SK-N-MC (cell line): ENCODE results near the gene RNFT2.

Experiments
- EZH2 ChIP-seq: fragments of 200-600 bp; sonication (generic); IDR thresholded peaks from one replicate; pipeline ENCODE4 v1.6.1; 2017; ENCODE audit warnings: antibody characterized with exemption
- FOXP2 ChIP-seq: optimal IDR thresholded peaks from 2 replicates; pipeline ENCODE3; 2011; ENCODE audit warnings: mild to moderate bottlenecking, moderate library complexity; ENCODE audit not compliant: insufficient read depth; ENCODE audit errors: extremely low read length, control extremely low read depth
- POLR2AphosphoS5 ChIP-seq: IDR thresholded peaks from 2 replicates; pipeline ENCODE4 v1.6.1; 2012; ENCODE audit warnings: mild to moderate bottlenecking, low read depth, low read length, borderline replicate concordance

DNA sequence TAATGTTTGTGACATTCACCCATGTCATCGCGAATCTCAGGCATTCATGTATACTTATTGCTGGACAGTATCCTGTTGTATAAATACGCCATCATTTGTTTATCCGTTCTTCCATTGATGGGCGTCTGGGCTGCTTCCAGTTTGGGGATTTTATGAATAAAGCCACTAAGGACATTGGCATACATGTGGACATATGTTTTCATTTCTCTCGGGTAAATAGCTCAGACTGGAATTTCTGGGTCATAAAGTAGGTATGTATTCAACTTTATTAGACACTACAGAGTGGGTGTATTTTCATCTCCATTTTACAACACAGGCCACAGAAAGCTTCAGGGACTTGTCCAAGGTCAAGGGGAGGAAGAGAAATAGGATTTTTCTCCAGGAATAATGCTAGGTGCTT lies 94.2 kb downstream of the RNFT2 start:
- TF ChIP-seq POLR2AphosphoS5 = no peak
- no peak for TF ChIP-seq EZH2
- TF ChIP-seq FOXP2 = no peak
